ENCODE measurements around the gene SPDYE2.
"Not testable (repeated sequence)": the region's sequence is repeated elsewhere in the genome, so short reads cannot be mapped to it uniquely, and the experiment has no call there.

Gene SPDYE2

GRCh38 chr7:102604431-102605145, 53.6 kb downstream of the SPDYE2 start:
- not testable (repeated sequence) for DNase-seq (ENCODE audit: low spot score)

GRCh38 chr7:102606848-102607247, 55.8 kb downstream of the SPDYE2 start:
- DNase-seq (ENCODE audit: low spot score): not testable (repeated sequence)

GRCh38 chr7:102609734-102610133, 58.7 kb downstream of the SPDYE2 start:
- DNase-seq (ENCODE audit: low spot score): not testable (repeated sequence)

GRCh38 chr7:102610441-102610840, 59.4 kb downstream of the SPDYE2 start:
- not testable (repeated sequence) for DNase-seq (ENCODE audit: low spot score)

- DNase-seq (ENCODE audit: low spot score): not testable (repeated sequence)
Measured at GRCh38 chr7:102611013-102611674, 60.1 kb downstream of the SPDYE2 start.

- DNase-seq (ENCODE audit: low spot score): peak; percentile 26
Measured at GRCh38 chr7:102611675-102612325, 60.8 kb downstream of the SPDYE2 start.
